ENCODE measurements around the gene DLG2. TPM values are rescaled to one million over a fixed set of nuclear protein-coding genes. Genes with fewer than 3 reads are reported as not detected.

Gene DLG2
- total RNA-seq, 1 experiment from 2014 or later: 2.7 TPM

DNA sequence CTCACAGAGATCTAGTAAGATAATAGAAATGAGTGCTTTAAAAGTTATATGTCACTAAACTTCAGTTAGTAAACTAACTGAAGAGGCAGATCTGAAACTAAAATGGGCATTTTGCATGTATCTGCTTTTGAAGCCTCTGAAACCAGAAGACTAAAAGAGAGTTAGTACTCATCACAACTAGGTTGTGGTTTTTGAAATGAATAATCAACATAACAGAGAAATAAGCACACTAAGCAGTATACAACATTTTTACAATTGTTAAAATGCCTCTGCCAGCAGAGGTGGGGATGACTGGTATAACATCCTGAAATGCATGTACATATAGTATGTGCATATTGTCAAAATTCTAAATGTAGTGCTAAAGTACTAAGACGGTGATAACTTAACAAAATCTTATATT is 564.5 kb downstream of the DLG2 start:
- H3K27me3 ChIP-seq (ENCODE audit: low read length): no peaks in the 10 kb centered on the region

DNA sequence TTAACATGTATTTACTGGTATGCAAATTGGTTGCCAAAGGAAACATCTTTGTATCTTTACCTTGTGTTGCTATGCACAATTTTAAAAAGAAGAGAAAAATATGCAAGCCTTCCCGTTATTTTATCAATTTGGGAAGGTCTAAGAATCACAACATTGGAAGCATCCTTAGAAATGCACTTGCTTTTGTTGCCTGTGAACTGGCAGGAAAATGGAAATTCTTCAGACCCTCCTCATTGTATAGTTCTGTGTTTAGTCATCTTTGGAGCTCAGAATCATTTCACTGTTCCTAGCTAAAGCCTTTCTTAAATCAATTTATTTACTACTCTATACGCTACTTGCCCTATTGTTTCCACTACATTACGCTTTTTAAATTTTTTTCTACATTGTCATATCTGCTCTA is 574.5 kb downstream of the DLG2 start:
- Histone ChIP-seq H2AFZ (ENCODE audit: low read length) (no peak overlapping the region), H3K9ac (ENCODE audit: low read length) (no peak overlapping the region)

More for the DNA sequence above, 564.5 kb downstream of the DLG2 start:
- Histone ChIP-seq H3K27ac (ENCODE audit: low read length) (no peak overlapping the region), H3K79me2 (ENCODE audit: low read length) (no peaks in the 10 kb centered on the region), H4K20me1 (ENCODE audit: insufficient read depth, low read depth, low read length) (no peaks in the 10 kb centered on the region), H3K4me1 (ENCODE audit: low read length) (no peaks in the 10 kb centered on the region), H3K9me3 (ENCODE audit: low read length) (peaks cover 4% of the 10 kb centered on the region; the same call in 1 of the 2 replicates), H3K4me3 (ENCODE audit: low read length) (no peak overlapping the region), H3K9me2 (replicated peaks; ENCODE audit: insufficient read depth, low read length) (no peaks in the 10 kb centered on the region), H3K9ac (ENCODE audit: low read length) (no peak overlapping the region), H3K36me3 (ENCODE audit: insufficient read depth, low read length) (no peaks in the 10 kb centered on the region), H2AFZ (ENCODE audit: low read length) (no peak overlapping the region), H3K4me2 (ENCODE audit: low read depth, low read length, poor library complexity, severe bottlenecking) (no peak overlapping the region)
- DNase-seq: no peak

DNA sequence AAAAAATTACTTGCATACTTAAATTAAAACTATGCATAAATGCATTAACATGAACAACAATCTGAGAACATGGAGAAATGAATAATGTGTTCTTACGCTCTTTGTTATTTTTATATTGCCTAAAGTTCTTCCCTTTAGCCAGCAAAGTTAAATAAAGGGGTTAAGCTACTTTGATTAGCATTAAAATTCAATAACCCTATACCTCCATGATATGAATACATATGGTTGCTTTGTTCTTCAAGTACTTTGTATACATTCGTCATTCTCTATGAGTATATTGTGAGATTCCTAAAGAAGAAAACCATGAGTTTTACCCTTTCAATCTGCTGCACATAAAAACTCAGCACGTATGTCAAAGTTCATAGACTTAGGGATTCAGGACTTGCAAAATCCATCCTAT is 578.3 kb downstream of the DLG2 start:
- Histone ChIP-seq H3K27ac (ENCODE audit: low read length) (no peak overlapping the region), H3K4me2 (ENCODE audit: low read depth, low read length, poor library complexity, severe bottlenecking) (no peak overlapping the region), H3K79me2 (ENCODE audit: low read length) (no peaks in the 10 kb centered on the region), H3K4me3 (ENCODE audit: low read length) (no peak overlapping the region), H3K9ac (ENCODE audit: low read length) (no peak overlapping the region), H3K9me2 (replicated peaks; ENCODE audit: insufficient read depth, low read length) (no peaks in the 10 kb centered on the region), H3K36me3 (ENCODE audit: insufficient read depth, low read length) (no peaks in the 10 kb centered on the region), H3K27me3 (ENCODE audit: low read length) (no peaks in the 10 kb centered on the region), H3K9me3 (ENCODE audit: low read length) (no peaks in the 10 kb centered on the region), H2AFZ (ENCODE audit: low read length) (no peak overlapping the region), H3K4me1 (ENCODE audit: low read length) (no peaks in the 10 kb centered on the region), H4K20me1 (ENCODE audit: insufficient read depth, low read depth, low read length) (no peaks in the 10 kb centered on the region)
- DNase-seq: no peak

More for the DNA sequence above, 574.5 kb downstream of the DLG2 start:
- Histone ChIP-seq H3K4me1 (ENCODE audit: low read length) (no peaks in the 10 kb centered on the region), H3K9me2 (replicated peaks; ENCODE audit: insufficient read depth, low read length) (no peaks in the 10 kb centered on the region), H3K4me2 (ENCODE audit: low read depth, low read length, poor library complexity, severe bottlenecking) (no peak overlapping the region), H3K9me3 (ENCODE audit: low read length) (no peaks in the 10 kb centered on the region), H3K27ac (ENCODE audit: low read length) (no peak overlapping the region), H4K20me1 (ENCODE audit: insufficient read depth, low read depth, low read length) (no peaks in the 10 kb centered on the region), H3K27me3 (ENCODE audit: low read length) (no peaks in the 10 kb centered on the region), H3K36me3 (ENCODE audit: insufficient read depth, low read length) (no peaks in the 10 kb centered on the region), H3K4me3 (ENCODE audit: low read length) (no peak overlapping the region), H3K79me2 (ENCODE audit: low read length) (no peaks in the 10 kb centered on the region)
- DNase-seq: no peak

DNA sequence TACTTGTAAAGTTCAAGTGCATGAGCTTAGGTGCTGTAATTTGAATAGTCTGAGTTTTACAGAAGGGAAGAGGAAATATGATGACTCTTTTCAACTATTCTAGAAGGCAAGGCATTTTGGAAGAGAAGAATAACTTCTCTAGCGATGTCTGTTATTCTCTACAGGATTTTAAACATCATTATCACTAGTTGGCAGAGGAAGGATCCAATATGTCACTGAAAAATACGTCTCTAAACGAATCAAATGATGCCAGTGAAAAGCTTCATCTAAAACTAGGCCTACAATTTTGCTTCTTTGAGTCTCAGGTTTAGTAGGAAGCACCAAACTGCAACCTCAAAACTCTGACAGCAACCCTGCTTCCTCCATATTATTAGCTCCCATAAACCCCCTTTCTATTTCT is 581.4 kb downstream of the DLG2 start:
- Histone ChIP-seq H4K20me1 (ENCODE audit: insufficient read depth, low read depth, low read length) (no peaks in the 10 kb centered on the region), H3K27ac (ENCODE audit: low read length) (no peak overlapping the region), H3K4me2 (ENCODE audit: low read depth, low read length, poor library complexity, severe bottlenecking) (no peak overlapping the region), H2AFZ (ENCODE audit: low read length) (no peak overlapping the region), H3K9ac (ENCODE audit: low read length) (no peak overlapping the region), H3K4me1 (ENCODE audit: low read length) (no peaks in the 10 kb centered on the region), H3K9me2 (replicated peaks; ENCODE audit: insufficient read depth, low read length) (no peaks in the 10 kb centered on the region), H3K9me3 (ENCODE audit: low read length) (no peaks in the 10 kb centered on the region), H3K27me3 (ENCODE audit: low read length) (no peaks in the 10 kb centered on the region), H3K79me2 (ENCODE audit: low read length) (no peaks in the 10 kb centered on the region), H3K36me3 (ENCODE audit: insufficient read depth, low read length) (no peaks in the 10 kb centered on the region), H3K4me3 (ENCODE audit: low read length) (no peak overlapping the region)
- no peak for DNase-seq

DNA sequence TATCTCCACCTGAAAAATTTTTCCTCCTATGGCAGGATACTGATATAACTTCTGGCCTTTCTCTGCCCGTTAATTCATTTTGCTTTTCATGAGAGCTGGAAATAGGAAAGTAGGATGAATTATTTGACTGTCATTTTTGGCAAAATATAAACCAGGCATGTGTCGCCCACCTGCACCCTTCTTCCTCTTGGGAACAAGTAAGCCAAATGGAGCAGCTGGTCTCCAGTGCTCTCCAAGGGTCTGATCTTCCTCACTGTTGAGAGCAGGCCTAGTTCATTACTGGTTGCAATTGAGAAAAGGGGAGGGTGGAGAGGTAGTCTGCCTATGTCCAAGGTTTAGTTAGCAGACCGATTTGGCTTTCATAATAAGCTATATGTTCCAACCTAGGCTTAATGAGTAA is 582.2 kb downstream of the DLG2 start:
- H3K4me2 ChIP-seq (ENCODE audit: low read depth, low read length, poor library complexity, severe bottlenecking): no peak overlapping the region
- no peak for DNase-seq
- H3K27ac ChIP-seq (ENCODE audit: low read length): no peak overlapping the region
- H3K4me1 ChIP-seq (ENCODE audit: low read length): no peaks in the 10 kb centered on the region
- H3K4me3 ChIP-seq (ENCODE audit: low read length): no peak overlapping the region
- no peaks in the 10 kb centered on the region for H3K9me2 ChIP-seq (replicated peaks; ENCODE audit: insufficient read depth, low read length)
- no peak overlapping the region for H3K9ac ChIP-seq (ENCODE audit: low read length)
- no peaks in the 10 kb centered on the region for H4K20me1 ChIP-seq (ENCODE audit: insufficient read depth, low read depth, low read length)
- H3K79me2 ChIP-seq (ENCODE audit: low read length): no peaks in the 10 kb centered on the region
- no peaks in the 10 kb centered on the region for H3K36me3 ChIP-seq (ENCODE audit: insufficient read depth, low read length)
- no peaks in the 10 kb centered on the region for H3K27me3 ChIP-seq (ENCODE audit: low read length)
- H3K9me3 ChIP-seq (ENCODE audit: low read length): no peaks in the 10 kb centered on the region
- no peak overlapping the region for H2AFZ ChIP-seq (ENCODE audit: low read length)

DNA sequence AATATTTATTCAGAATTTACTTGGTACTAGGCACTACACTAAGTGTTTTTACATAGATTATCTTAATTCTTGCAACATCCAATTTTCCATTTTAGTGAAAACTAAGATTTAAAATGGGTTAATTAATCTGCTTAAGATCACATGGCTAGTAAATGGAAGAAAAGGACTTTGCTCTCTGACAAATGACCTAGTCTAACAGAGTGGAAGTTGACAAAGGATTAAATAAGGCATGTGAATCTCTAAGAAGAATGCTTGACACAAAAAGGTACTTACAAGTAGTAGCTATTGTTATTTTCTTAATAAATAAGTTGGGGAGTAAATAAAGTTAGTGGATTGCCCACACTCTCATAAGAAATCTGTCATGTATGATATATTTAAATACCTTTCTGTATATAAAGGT is 584.8 kb downstream of the DLG2 start:
- no peak overlapping the region for H3K27ac ChIP-seq (ENCODE audit: low read length)
- no peak overlapping the region for H3K4me3 ChIP-seq (ENCODE audit: low read length)
- H3K9ac ChIP-seq (ENCODE audit: low read length): no peak overlapping the region
- no peak overlapping the region for H3K4me2 ChIP-seq (ENCODE audit: low read depth, low read length, poor library complexity, severe bottlenecking)
- no peak overlapping the region for H2AFZ ChIP-seq (ENCODE audit: low read length)
- H3K36me3 ChIP-seq (ENCODE audit: insufficient read depth, low read length): no peaks in the 10 kb centered on the region
- H3K27me3 ChIP-seq (ENCODE audit: low read length): no peaks in the 10 kb centered on the region
- no peaks in the 10 kb centered on the region for H3K9me3 ChIP-seq (ENCODE audit: low read length)
- H3K4me1 ChIP-seq (ENCODE audit: low read length): no peaks in the 10 kb centered on the region
- H4K20me1 ChIP-seq (ENCODE audit: insufficient read depth, low read depth, low read length): no peaks in the 10 kb centered on the region
- H3K9me2 ChIP-seq (replicated peaks; ENCODE audit: insufficient read depth, low read length): no peaks in the 10 kb centered on the region
- no peaks in the 10 kb centered on the region for H3K79me2 ChIP-seq (ENCODE audit: low read length)
- no peak for DNase-seq

DNA sequence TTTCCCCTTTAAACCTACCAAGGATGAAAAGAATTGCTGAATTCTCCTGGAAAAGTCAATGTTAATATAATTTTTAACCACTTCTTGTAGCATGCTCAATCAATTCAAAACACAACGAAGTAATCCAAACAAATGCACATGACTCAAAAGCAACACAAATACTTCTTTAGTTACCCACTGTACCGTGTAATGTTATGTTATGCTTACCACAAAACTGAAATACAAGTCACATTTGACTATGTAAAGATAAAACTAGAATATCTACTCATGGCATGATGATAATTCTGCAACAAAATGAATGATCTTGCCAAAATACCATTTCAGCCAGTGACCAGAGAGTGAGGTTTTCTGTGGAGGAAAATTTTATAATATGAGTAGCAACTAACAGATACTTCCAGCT is 587.0 kb downstream of the DLG2 start:
- no peaks in the 10 kb centered on the region for H3K79me2 ChIP-seq (ENCODE audit: low read length)
- H3K9me3 ChIP-seq (ENCODE audit: low read length): no peaks in the 10 kb centered on the region
- no peak overlapping the region for H2AFZ ChIP-seq (ENCODE audit: low read length)
- H4K20me1 ChIP-seq (ENCODE audit: insufficient read depth, low read depth, low read length): no peaks in the 10 kb centered on the region
- no peaks in the 10 kb centered on the region for H3K27me3 ChIP-seq (ENCODE audit: low read length)
- H3K4me2 ChIP-seq (ENCODE audit: low read depth, low read length, poor library complexity, severe bottlenecking): no peak overlapping the region
- no peaks in the 10 kb centered on the region for H3K9me2 ChIP-seq (replicated peaks; ENCODE audit: insufficient read depth, low read length)
- DNase-seq: no peak
- H3K27ac ChIP-seq (ENCODE audit: low read length): no peak overlapping the region
- H3K36me3 ChIP-seq (ENCODE audit: insufficient read depth, low read length): no peaks in the 10 kb centered on the region
- no peaks in the 10 kb centered on the region for H3K4me1 ChIP-seq (ENCODE audit: low read length)
- H3K9ac ChIP-seq (ENCODE audit: low read length): no peak overlapping the region
- no peak overlapping the region for H3K4me3 ChIP-seq (ENCODE audit: low read length)

DNA sequence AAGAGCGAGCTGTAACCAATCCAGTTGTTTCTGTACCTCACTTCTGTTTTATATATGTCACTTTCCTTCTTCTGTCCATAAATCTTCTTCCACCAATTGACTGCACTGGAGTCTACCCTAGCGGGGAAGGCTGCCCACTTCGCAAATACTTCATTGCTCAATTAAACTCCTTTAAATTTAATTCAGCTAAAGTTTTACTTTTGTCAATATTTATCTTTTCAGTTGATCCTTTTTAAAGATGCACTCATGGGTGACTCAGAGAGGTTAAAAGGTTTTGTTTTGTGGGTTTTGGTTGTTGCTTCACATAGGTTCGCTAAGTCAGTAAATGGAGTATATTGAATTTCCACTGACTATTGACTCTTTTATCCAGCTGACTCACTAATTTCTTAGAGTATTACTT is 597.2 kb downstream of the DLG2 start:
- Histone ChIP-seq H4K20me1 (ENCODE audit: insufficient read depth, low read depth, low read length) (no peaks in the 10 kb centered on the region), H3K4me1 (ENCODE audit: low read length) (no peaks in the 10 kb centered on the region), H3K27ac (ENCODE audit: low read length) (no peak overlapping the region), H3K27me3 (ENCODE audit: low read length) (no peaks in the 10 kb centered on the region), H3K9me2 (replicated peaks; ENCODE audit: insufficient read depth, low read length) (no peaks in the 10 kb centered on the region), H3K4me3 (ENCODE audit: low read length) (no peak overlapping the region), H2AFZ (ENCODE audit: low read length) (no peak overlapping the region), H3K9me3 (ENCODE audit: low read length) (no peaks in the 10 kb centered on the region), H3K9ac (ENCODE audit: low read length) (no peak overlapping the region), H3K4me2 (ENCODE audit: low read depth, low read length, poor library complexity, severe bottlenecking) (no peak overlapping the region), H3K36me3 (ENCODE audit: insufficient read depth, low read length) (no peaks in the 10 kb centered on the region), H3K79me2 (ENCODE audit: low read length) (no peaks in the 10 kb centered on the region)
- DNase-seq: no peak

Data from Karpas-422 (cell line).